Embryonic facial prominence (tissue), 1 donor: ENCODE measurements around the gene ADTRP.

ENCODE experiments used
- DNase-seq: peaks from one replicate; pipeline ENCODE4 v3.0.0-alpha.2; 2016; ENCODE audit errors: extremely low spot score

The ADTRP gene

DNA sequence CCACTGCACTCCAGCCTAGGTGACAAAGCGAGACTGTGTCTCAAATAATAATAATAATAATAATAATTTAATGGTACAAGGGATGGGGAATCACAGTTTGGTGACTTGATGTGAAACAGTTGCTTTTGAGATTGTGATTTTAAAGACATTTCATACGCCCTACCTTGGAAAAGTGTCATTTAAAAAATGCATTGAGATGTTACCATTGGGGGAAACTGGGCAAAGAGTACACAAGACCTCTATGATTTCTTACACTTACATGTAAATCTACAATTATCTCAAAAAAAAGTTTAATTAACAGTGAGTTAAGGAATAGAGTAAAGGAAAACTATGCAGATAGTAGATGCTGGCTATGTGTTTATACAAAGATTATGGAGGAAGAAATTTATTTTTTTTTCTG is 22.3 kb downstream of the ADTRP start:
- DNase-seq = no peak

DNA sequence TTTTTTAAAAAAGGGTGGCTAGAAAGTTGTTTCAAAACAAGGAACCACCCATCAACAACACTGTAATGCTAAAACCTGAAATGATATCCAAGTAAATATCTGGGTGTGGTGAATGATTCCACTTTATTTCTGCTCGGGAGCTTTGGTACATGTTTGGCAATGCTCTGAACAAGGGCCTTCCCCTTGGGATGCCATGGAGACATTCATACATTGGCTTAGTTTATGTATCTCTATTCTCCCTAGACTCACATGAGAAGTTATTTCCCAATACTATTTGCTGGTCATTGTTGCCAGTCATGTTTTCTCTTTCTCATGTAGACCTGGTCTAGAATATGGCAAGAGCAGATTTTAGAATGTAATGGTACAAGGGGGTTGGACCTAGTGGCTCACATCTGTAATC is 22.9 kb downstream of the ADTRP start:
- DNase-seq = no peak

DNA sequence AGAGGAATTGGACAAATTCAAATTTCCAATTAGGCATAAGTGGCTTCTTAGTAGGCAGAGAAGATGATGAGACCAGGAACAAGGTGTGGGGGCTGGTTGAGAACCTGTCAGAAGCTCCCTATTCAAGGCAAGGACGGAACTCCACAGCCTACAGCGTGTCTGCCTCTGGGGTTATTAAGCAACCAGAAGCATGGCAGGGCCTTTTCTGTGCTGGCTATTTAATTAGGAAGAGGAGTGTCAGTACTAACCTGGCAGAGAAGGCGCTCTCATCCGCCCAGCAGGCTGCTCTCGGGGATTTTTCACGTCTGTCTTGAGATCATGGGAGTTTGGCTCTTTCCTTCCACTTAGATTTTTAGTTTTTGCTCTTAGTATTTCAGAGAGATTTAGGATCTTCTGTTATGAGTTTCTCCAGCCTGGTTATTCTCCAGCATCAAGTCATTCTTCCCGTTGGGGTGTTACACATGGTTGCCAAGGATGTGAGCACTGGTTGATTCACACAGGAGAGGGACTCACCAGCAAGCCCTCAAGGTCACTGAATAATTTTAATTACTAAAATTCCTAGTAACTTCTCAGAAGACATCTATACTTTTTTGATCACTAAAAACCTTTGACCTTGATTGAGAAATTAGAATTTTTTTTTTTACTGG is 23.9 kb downstream of the ADTRP start:
- DNase-seq = no peak

DNA sequence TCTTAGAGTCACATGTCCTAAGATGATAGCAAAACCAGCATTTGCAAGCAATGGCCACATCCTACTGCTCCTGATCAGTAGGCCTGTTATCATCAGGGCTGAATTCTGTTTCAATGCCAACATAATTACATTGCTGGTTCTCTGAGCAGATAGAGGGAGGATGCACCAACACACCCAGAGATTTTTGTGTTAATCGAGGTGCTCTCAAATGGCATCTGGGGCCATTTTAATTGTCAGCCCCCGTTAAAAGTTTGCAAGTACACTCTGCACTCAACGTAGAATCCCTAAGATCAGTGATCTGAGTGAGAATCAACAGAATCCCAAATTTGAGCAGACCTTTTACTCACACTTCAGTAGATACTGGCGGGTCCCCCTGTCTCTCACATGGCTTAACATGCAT is 24.8 kb downstream of the ADTRP start:
- no peak for DNase-seq

DNA sequence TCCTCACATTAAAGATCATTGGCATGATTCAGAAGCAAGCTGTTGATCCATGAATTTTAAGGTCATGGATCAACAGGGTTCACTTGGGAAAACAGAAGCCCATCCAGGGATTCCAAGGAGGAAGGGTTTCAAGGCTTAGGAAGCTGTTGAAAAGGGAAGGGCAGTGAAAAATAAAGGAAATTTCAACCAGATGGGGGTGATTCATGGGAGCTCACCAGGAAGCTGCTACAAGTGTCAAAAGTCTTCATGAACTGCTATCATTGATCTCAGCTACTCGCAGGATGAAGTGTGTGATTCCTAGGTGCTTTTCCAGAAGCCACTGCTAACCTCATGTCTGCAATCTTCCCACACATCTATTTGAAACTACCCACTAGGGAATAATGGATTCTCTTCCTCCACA is 26.2 kb downstream of the ADTRP start:
- no peak for DNase-seq

DNA sequence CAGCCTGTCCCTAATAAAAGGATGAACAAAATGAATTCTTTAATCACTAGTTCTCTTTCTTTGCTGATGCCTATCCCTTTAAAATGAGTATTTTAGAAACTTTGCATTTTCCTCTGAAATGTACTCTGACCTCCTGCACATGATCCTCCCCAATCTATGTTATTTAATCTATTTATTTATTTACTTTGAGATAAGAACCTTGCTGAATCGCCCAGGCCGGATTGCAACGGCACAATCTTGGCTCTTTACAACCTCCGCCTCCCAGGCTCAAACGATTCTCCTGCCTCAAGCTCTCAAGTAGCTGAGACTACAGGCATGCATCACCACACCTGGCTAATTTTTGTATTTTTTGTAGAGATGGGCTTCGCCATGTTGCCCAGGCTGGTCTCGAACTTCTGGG is 27.9 kb downstream of the ADTRP start:
- no peak for DNase-seq

DNA sequence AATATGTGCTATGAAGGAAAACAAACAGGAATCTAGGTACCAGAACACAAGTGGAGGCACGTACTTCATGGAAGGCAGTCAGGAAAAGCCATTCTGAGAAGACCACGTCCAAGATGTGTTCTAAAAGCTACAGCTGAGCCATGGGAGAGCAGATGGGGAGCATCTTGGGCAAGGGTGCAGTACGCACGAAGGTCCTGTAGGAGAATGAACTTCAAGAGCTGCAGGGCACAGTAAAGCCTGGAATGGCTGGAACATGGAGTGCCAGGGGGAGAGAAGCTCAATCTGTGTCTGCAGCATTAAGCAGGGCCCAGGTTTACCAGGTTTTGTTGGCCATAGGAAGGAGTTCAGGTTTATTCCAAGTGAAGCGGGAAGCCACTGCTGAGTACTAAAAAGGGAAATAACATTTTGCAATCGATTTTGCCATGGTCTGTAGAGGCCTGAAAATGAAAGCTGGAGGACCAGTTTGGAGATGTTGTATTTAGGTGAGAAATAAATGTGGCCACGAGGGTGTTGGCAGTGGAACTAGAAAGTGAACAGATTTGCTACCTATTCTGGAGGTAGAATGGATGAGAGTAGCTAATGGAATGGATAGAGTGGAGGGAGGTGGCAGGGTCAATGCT is 29.9 kb downstream of the ADTRP start:
- DNase-seq = no peak

DNA sequence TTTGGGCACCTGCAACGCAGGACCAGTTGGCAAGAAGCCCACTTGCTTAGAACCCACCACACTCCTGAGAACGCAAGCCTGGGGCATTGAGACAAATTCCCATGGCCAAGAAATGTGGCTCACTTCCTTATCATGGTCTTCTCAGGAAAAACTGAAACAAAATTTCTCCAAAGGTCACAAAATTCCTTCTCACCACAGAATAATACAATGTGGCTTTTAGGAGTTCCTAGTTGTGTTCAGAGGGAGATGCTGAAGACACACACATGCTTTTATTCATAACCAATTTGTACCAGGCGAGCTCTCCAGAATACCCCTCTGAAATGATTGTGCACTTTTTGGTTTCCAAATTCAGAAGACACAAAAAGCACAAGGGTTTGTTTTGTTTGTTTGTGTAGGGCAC is 31.6 kb downstream of the ADTRP start:
- no peak for DNase-seq

DNA sequence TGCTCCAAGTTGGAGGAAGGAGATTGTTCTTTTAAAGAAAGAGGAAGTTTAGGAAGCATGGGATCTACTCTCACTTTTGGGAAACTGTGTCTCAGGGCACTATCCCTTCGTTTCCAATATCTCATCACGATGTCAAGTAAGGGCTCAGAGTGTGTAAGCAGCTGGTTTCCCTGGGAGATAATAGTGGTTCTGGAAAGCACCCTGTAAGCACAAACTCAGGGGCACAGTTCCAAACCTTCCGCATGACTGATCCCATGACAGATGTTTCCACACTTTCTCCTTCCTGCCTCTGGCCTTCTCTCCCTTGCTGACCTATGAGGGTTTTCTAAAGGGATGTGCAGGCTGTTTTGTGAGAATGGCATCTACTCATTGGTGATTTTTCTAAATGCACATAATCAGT is 33.9 kb downstream of the ADTRP start:
- DNase-seq = no peak

DNA sequence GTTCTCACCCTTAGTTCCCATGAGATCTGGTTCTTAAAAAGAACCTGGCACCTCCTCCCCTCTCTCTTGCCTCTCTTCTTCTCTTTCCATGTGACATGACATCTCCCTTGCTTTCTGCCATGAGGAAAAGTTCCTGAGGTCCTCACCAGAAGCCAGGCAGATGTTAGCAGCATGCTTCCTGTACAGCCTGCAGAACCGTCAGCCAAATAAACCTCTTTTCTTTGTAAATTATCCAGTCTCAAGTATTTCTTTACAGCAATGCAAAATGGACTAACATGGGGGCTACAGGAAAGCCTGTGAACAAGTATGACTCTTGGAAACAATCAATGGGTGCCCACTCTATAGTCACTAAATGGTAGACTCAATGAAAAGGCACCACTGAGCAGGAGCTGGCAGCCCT is 34.5 kb downstream of the ADTRP start:
- no peak for DNase-seq

DNA sequence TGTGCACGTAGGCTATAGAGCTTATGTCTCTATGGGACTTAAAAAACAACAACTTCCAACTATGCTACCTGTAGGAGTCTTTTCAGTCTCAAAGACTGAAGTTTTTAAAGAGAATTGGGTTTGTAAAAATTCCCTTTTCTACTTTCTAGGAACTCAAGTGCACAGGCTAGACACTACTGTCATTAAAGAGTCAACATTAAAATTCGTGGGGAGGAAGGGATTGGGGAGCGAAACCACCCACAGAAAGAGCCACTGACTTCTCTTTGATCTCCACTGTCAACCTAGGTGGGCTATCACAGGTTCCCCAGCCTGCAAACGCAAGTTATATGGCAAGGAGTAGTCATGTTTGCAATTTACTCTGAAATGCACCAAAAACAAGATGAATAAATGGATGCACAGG is 37.7 kb downstream of the ADTRP start:
- no peak for DNase-seq

DNA sequence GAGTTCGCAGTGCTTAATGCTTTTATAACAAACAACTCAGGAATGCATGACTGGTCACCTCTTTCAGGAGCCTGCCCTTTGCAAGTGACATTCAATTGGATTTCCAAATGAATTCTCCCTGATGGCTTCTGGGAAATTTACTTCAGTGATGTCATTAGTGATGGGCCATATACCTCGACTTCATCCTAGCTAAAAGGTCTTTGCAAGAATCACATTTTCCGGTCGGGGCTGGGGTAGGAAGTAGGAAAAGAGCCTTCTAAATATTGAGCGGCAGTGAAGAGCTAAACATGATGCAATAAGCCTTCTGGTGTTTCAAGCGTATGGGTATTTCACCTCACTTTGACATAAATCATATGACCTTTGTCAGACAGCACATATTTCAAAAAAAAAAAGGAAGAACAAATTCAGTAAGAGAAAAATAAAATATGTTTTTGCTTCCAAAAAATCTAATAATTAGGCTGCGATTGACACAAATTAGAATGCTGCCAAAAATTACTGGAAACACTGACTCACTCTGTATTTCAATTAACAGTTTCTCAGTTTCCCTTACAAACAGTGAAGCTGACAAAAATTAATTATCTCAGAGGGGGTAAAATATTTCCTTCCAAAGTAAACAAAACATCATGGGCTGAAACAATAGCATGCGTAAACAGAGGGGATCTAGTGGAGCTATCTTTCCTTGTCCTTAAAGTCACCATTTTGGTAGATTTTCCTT is 39.8 kb downstream of the ADTRP start:
- DNase-seq = no peak

DNA sequence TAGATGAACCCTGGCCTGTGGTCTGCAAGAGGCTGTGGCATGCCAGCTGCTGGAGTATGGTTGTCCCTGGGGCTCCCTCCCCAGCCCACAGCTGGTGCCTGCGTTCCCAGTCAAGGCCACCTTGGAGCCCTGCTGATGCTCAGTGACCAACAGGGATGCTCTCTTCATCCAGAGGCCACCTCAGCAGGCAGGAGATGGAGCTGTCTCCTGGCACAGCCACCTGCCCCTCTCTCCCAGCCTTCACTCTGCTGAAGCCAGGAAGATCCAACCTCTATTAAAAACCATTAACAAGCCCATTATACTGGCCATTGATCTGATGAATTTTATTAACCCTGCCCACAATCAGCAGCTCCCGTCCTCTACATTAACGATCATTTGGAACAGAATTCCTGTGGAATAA is 40.4 kb downstream of the ADTRP start:
- DNase-seq = no peak

DNA sequence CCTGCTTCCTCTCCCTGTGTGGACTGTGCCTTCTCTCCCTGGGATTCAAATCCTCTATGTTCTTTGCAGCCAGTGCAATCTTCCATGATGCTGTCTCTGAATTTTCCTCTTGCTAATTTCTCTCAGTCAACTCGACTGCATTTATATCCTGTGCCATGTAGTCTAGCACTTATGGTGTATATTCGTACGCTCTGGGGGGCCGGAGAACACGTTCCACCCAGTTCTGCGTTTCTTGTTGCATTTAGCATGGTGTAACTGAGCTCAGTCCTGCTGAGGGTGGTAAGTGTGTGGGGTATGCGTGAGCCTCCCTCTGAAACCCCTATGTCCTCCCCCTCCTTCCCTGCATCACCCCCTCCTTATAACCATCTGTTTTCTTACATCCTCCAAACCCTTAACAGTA is 42.0 kb downstream of the ADTRP start:
- no peak for DNase-seq

DNA sequence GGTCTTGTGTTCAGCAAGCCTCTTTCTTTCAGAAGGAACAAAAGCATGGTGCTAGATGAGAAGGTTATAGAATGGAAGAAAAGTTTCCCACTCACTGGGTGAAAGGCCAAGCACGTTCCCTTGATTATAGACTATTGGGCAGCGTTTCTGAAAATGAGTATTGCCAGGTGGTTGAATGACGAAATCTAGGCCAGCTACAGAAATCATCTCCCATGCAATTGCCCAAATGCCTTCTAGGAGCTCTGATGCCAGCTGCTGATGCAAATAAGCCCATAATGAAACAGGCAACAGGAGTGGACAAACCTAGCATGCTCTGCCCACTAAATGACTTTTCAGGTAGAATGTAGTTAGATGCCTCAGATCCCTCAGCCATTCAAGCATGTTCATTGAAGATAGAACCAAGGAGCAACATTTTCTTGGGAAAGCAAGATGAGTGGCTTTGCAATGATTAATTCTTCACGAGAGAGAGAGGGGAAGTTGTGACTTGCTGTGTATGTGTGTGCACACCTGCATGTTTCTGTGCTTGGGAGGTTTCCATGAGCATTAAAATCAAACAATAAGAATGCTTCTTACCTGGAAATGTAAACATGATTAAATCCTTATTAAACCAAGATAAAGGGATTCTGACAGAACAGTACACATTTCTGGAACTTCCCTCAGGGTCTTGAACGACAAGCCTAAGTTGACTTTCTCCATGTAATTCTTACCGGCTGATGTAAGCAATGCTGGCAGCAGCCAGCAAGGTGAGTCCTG is 43.6 kb downstream of the ADTRP start:
- DNase-seq = no peak

DNA sequence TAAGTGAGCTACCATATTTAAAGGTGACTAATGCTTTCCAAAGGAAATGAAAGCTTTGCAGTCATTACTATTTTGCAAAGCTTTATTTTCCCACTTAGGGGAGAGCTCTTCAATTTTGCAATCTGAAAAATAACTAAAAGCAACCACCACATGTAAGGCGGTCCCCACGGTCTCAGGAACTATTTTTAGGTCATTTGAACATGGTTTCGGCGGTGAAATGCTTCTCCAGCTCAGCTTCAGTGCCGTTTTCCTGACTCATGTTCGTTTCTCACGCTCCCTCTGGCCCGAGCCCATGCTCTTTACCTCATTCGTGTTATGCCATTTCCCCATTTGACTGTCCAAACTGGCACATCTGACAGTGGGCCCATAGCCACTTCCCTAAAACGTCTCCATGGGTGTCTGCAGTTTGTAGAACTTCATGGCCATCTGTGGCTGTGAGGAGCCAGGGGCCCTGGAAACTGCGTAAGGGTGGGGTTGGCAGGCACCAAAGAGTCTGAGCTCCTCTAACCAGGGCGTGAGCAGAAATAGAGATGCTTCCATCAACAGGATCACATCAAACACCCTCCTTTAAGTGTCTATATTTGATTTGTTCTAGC is 46.5 kb downstream of the ADTRP start:
- DNase-seq = no peak

DNA sequence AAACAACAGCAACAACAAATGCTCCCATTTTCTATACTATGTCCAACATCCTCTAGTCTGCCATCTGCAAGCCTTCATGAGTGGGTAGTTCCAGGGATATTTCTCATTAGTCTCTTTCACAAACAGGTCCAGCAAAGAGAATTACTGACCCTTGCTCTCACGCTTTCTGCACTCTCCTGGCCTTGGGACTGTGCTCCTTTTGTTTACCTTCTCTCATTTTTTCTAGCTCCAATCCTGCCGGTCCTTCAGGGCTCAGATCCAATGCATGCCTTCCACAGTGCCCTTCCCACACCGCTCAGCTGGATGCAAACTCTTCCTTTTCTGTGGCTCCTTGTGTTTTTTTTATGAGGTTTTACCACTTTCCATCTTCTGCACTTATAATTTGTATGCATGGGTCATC is 47.2 kb downstream of the ADTRP start:
- no peak for DNase-seq

DNA sequence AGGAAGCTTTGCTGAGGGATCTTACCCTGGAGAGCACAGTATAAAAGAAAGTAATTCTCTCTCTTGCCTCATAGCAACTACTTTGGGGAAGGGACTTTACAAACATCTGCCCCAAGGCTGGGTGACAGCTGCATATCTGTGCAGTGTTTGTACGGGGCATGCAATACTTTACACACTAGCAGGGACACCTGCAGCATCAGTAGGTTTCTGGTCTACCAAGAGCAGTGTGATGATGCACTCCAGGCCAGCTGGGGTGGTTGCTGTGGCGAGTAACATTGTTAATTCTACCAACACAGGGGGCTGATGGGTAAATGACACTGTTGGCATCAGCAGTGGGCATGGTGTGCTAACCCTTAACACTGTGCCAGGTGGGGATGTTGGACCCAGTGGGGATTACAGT is 48.0 kb downstream of the ADTRP start:
- DNase-seq = no peak

DNA sequence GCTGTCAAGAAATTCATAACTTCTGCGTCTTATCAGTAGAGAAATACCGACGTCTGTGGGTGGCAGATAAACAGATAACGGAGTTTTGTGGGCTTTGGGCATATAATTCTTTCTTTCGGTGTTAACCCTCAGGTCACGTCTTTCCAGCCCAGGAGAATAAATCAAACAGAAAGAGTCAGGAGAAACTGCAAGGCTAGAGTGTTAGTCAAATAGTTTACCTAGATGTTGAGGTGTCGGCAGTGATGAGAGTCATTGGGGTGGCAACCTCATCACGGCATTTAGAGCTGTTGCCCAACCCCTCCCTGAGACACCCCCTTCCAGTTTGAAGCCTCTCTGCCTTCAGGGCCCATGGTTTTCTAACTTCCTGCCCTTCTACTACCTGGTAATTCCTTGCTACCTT is 49.5 kb downstream of the ADTRP start:
- no peak for DNase-seq

DNA sequence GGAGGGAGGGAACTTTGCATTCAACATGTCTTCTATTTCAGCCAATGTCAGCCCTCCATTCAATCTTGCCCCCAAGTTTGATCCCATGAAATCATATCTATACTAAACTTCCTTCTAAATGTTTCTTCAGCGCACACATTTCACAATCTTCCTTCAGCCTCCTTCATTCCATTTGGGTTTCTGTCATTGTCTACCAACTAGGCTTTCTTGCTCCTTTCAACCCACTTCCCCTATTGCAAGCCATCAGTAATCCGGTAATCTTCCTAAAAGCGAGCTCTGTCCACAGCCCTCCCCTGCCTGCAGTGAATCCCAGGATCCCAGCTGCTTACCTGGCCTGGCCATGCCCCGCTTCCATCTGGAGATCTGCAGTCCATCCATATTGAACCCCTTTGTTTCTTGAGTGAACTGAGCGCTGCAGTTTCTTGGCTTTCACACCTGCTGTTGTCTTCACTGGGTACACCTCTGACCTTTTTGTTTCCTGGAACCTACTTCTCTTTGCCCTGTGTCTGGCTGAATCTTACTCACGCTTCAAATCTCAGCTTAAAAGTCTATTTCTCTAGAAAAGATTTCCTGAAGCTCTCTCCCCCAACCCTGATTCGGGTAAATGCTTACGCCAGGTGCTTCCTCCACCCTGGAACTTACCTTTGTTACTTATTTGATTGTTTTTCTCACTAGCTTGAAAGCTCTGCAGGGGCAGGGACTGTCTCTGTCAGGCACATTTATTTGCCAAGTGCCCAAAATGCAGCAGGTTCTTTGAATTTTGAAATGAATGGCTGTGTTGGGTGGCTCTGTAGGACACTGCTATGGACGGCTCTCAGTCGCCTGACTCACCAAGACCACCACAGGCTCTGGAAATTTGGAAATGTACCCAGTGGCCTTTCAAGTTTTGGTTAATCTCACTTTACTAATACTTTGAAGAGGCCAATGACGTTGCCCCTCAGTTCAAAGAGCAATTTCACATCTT is 50.3 kb downstream of the ADTRP start:
- no peak for DNase-seq

DNA sequence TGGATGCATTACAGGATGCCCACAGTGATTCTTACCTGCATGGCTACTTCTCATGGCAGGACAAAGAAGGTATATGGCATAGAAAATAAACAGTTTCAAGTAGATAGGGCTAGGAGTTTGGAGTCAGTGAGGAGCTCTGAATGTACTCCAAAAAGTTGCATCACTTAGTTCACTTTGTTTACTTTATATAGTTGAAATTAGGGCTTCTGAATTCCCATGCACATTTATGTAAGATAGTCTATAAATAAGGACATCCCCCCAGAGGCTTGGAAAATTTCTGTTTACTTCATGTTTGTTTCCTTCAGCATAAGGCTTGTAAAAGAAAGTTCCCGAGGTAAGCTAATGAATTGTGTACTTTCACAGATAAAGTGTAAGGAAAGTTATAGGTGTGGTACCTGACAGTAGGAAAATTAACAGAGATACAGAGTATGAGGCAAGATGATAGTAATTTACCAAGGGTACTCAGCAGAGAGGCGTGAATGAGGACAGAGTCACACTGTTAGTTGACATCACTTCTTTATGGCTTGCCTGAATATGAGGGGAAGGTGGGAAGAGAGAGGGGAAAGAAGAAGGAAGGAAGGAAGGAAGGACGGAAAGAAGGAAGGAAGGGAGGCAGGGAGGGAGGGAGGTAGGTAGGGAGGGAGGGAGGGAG is 51.1 kb downstream of the ADTRP start:
- no peak for DNase-seq
